MM.1S (cell line): Measurements from ENCODE around the gene VPS13C.
A peak's percentile ranks its signal among the peaks of the same experiment; 100 is the strongest.

Experiments used
- DNase-seq: peaks from one replicate; pipeline ENCODE4 v3.0.0-alpha.2; 2015
- H2AFZ ChIP-seq: fragments of 300-600 bp; sonication (generic); 2 replicates; pipeline ENCODE4 v1.6.0; 2016; ENCODE audit warnings: antibody characterized with exemption, low read length
- H3F3A ChIP-seq: fragments of 300-600 bp; sonication (generic); 2 replicates; pipeline ENCODE4 v1.6.1; 2016; ENCODE audit warnings: mild to moderate bottlenecking, antibody characterized with exemption, low read length, moderate library complexity, mixed read lengths; ENCODE audit not compliant: insufficient read depth
- H3K27ac ChIP-seq: fragments of 300-600 bp; sonication (generic); 2 replicates; pipeline ENCODE4 v1.5.1; 2016; ENCODE audit warnings: mild to moderate bottlenecking, low read length
- H3K27me3 ChIP-seq: fragments of 300-600 bp; sonication (generic); replicated peaks from 2 replicates; pipeline ENCODE4 v1.6.0; 2016; ENCODE audit warnings: low read length; ENCODE audit not compliant: insufficient read depth
- H3K36me3 ChIP-seq: fragments of 300-600 bp; sonication (generic); replicated peaks from 2 replicates; pipeline ENCODE4 v1.6.1; 2016; ENCODE audit warnings: mild to moderate bottlenecking, low read length, mixed read lengths; ENCODE audit not compliant: insufficient read depth
- H3K4me1 ChIP-seq: fragments of 300-600 bp; sonication (generic); 2 replicates; pipeline ENCODE4 v1.6.1; 2016; ENCODE audit warnings: low read length, mixed read lengths
- H3K4me2 ChIP-seq: fragments of 300-600 bp; sonication (generic); 2 replicates; pipeline ENCODE4 v1.6.0; 2016; ENCODE audit warnings: low read depth, low read length
- H3K4me3 ChIP-seq: fragments of 300-600 bp; sonication (generic); 2 replicates; pipeline ENCODE4 v1.5.1; 2016; ENCODE audit warnings: low read length, mixed read lengths
- H3K79me2 ChIP-seq: fragments of 300-600 bp; sonication (generic); 2 replicates; pipeline ENCODE4 v1.6.1; 2016; ENCODE audit warnings: mixed run types, low read length, mixed read lengths
- H3K9ac ChIP-seq: fragments of 300-600 bp; sonication (generic); 2 replicates; pipeline ENCODE4 v1.6.1; 2016; ENCODE audit warnings: low read length, mixed read lengths
- H3K9me2 ChIP-seq: fragments of 300-600 bp; sonication (generic); replicated peaks from 2 replicates; pipeline ENCODE4 v1.6.1; 2016; ENCODE audit warnings: mild to moderate bottlenecking, low read length, mixed read lengths; ENCODE audit not compliant: insufficient read depth
- H3K9me3 ChIP-seq: fragments of 300-600 bp; sonication (generic); replicated peaks from 2 replicates; pipeline ENCODE4 v1.6.1; 2016; ENCODE audit warnings: mild to moderate bottlenecking, low read length, mixed read lengths; ENCODE audit not compliant: insufficient read depth
- H4K20me1 ChIP-seq: fragments of 300-600 bp; sonication (generic); 2 replicates; pipeline ENCODE4 v1.6.1; 2016; ENCODE audit warnings: mild to moderate bottlenecking, low read length, moderate library complexity, mixed read lengths; ENCODE audit not compliant: insufficient read depth
- EZH2 ChIP-seq: fragments of 300-600 bp; sonication (generic); optimal IDR thresholded peaks from 2 replicates; pipeline ENCODE3; 2017; ENCODE audit warnings: low read depth, mild to moderate bottlenecking, antibody characterized with exemption, low read length, mixed read lengths
- EZH2phosphoT487 ChIP-seq: fragments of 300-600 bp; sonication (generic); IDR thresholded peaks from 2 replicates; pipeline ENCODE4 v1.6.1; 2018; ENCODE audit warnings: antibody characterized with exemption, low read length
- TF ChIP-seq, protein P1 (sequence below): fragments of 300-600 bp; sonication (generic); IDR thresholded peaks from 2 replicates; pipeline ENCODE4 v1.5.1; 2016; ENCODE audit warnings: antibody characterized with exemption, low read length, mixed read lengths

Gene VPS13C

DNA sequence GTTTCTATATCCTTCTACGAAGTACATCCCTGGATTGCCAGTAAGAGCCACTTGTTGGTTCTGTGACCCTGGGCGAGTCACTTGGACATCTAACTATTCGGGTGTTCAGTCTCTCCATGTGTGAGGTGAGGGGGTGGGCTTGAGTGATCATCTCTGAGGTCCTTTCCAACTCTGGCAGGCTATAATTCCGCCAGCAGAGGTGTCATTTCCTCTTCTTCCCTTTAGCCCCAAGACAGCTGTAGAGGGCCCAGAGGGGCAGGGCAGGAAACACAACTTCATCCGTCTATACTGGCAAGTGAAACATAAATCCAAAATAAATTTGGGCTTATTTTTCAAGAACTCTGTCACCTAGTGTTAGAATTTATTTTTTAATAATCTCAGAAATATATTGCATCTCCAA is 44.6 kb upstream of the VPS13C start:
- H3K9ac ChIP-seq = no peak overlapping the region
- H3F3A ChIP-seq = no peaks in the 10 kb centered on the region; the same call in 1 of the 2 replicates
- peak overlapping the region; percentile 28; the same call in 1 of the 2 replicates for H3K27ac ChIP-seq
- no peaks in the 10 kb centered on the region for H3K79me2 ChIP-seq
- H2AFZ ChIP-seq = peak overlapping the region; percentile 44
- H3K9me3 ChIP-seq = no peaks in the 10 kb centered on the region
- TF ChIP-seq, protein P1, sequence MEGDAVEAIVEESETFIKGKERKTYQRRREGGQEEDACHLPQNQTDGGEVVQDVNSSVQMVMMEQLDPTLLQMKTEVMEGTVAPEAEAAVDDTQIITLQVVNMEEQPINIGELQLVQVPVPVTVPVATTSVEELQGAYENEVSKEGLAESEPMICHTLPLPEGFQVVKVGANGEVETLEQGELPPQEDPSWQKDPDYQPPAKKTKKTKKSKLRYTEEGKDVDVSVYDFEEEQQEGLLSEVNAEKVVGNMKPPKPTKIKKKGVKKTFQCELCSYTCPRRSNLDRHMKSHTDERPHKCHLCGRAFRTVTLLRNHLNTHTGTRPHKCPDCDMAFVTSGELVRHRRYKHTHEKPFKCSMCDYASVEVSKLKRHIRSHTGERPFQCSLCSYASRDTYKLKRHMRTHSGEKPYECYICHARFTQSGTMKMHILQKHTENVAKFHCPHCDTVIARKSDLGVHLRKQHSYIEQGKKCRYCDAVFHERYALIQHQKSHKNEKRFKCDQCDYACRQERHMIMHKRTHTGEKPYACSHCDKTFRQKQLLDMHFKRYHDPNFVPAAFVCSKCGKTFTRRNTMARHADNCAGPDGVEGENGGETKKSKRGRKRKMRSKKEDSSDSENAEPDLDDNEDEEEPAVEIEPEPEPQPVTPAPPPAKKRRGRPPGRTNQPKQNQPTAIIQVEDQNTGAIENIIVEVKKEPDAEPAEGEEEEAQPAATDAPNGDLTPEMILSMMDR = no peak
- TF ChIP-seq EZH2 (no peak), EZH2phosphoT487 (no peak)
- H3K4me3 ChIP-seq = no peak overlapping the region
- H3K4me1 ChIP-seq = peaks cover 10% of the 10 kb centered on the region; the same call in 1 of the 2 replicates
- peak overlapping the region; percentile 43; the same call in 1 of the 2 replicates for H3K4me2 ChIP-seq
- H3K27me3 ChIP-seq = no peaks in the 10 kb centered on the region
- no peaks in the 10 kb centered on the region for H3K36me3 ChIP-seq
- DNase-seq = peak; percentile 19
- H4K20me1 ChIP-seq = no peaks in the 10 kb centered on the region
- no peaks in the 10 kb centered on the region for H3K9me2 ChIP-seq

- Histone ChIP-seq H3K79me2 (no peaks in the 10 kb centered on the region), H4K20me1 (no peaks in the 10 kb centered on the region), H3K27ac (peak overlapping the region; percentile 28; the same call in 1 of the 2 replicates), H3F3A (no peaks in the 10 kb centered on the region; the same call in 1 of the 2 replicates), H3K27me3 (no peaks in the 10 kb centered on the region), H3K9me2 (no peaks in the 10 kb centered on the region), H2AFZ (no peak overlapping the region), H3K9me3 (no peaks in the 10 kb centered on the region), H3K9ac (no peak overlapping the region), H3K4me2 (0 out of 2 replicates have a peak overlapping the region, but pooled peaks have one; percentile 43), H3K4me3 (no peak overlapping the region), H3K36me3 (no peaks in the 10 kb centered on the region), H3K4me1 (peaks cover 10% of the 10 kb centered on the region; the same call in 1 of the 2 replicates)
- DNase-seq = no peak
- TF ChIP-seq, protein P1 = no peak
- no peak for TF ChIP-seq EZH2
- TF ChIP-seq EZH2phosphoT487 = no peak
Observed at GRCh38 chr15:62104401-62104800, 44.2 kb upstream of the VPS13C start.

DNA sequence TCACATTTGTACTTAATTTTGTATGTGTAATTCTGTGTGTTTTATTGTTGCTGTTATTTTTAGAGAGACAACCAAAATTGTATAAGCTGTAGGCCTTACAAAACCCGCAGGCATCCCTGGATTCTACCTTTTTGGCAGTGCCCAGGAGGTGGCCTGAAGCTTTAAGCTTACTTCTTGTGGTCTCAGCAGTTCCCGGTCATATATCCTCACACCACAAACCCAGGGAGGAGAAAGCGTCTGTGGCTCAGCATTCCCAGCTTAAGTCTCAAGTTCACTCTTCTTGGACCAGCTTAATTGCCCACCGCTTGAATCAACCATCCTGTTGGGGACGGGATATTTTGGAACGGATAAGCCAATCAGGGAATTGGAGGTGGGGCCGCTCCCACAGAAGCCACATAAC is 43.2 kb upstream of the VPS13C start:
- TF ChIP-seq EZH2 = no peak
- no peak for TF ChIP-seq EZH2phosphoT487
- TF ChIP-seq, protein P1 = no peak
- H3K4me1 ChIP-seq = peaks cover 10% of the 10 kb centered on the region; the same call in 1 of the 2 replicates
- H3K4me3 ChIP-seq = no peak overlapping the region
- H3K4me2 ChIP-seq = no peak overlapping the region
- H3K9ac ChIP-seq = no peak overlapping the region
- H3K36me3 ChIP-seq = no peaks in the 10 kb centered on the region
- H3K9me2 ChIP-seq = no peaks in the 10 kb centered on the region
- H3K27ac ChIP-seq = no peak overlapping the region
- DNase-seq = no peak
- no peak overlapping the region for H2AFZ ChIP-seq
- no peaks in the 10 kb centered on the region; the same call in 1 of the 2 replicates for H3F3A ChIP-seq
- H4K20me1 ChIP-seq = no peaks in the 10 kb centered on the region
- H3K27me3 ChIP-seq = no peaks in the 10 kb centered on the region
- H3K79me2 ChIP-seq = no peaks in the 10 kb centered on the region
- H3K9me3 ChIP-seq = no peaks in the 10 kb centered on the region
